Caco-2 (cell line): ENCODE measurements around the gene MUC15. TPM values are rescaled to one million over a fixed set of nuclear protein-coding genes. Genes with fewer than 3 reads are reported as not detected.

Source experiments
- BruUV-seq: library from RNA; stranded (reverse); fragments of 400-500 nt; replicated peaks from 2 replicates; lab custom pipeline; 2021; lab: Mats Ljungman, UMichigan
- CTCF ChIA-PET: fragments of 300-600 bp; sonication (Branson Sonifier 250); formaldehyde crosslinking; loops from one replicate; lab custom pipeline; 2022; ENCODE audit warnings: antibody characterized with exemption; lab: Charles Lee
- POLR2A ChIA-PET: fragments of 300-600 bp; sonication (Branson Sonifier 250); formaldehyde crosslinking; loops from one replicate; lab custom pipeline; 2022; ENCODE audit warnings: antibody characterized with exemption; lab: Charles Lee
- DNase-seq, 2 experiments: peaks; one replicate each; pipeline versions ENCODE4 v3.0.0 to v3.0.0-alpha.2; 2020 to 2022
- H3K27me3 ChIP-seq: replicated peaks from 2 replicates; pipeline ENCODE4 v1.6.0; 2011; ENCODE audit warnings: low read length; ENCODE audit not compliant: control insufficient read depth, insufficient read depth
- H3K36me3 ChIP-seq: 2 replicates; pipeline ENCODE4 v1.5.1; 2011; ENCODE audit warnings: low read length; ENCODE audit not compliant: control insufficient read depth, insufficient read depth
- H3K4me1 ChIP-seq: fragments of 250-450 bp; sonication (Bioruptor Pico); 2 replicates; pipeline ENCODE4 v1.5.1; 2020; ENCODE audit warnings: mild to moderate bottlenecking
- H3K4me3 ChIP-seq: 2 replicates; pipeline ENCODE4 v1.5.1; 2011; ENCODE audit warnings: low read depth, mild to moderate bottlenecking, control low read depth, low read length
- H3K9me3 ChIP-seq: fragments of 250-450 bp; sonication (Bioruptor Pico); 2 replicates; pipeline ENCODE4 v1.5.1; 2020; ENCODE audit warnings: mild to moderate bottlenecking, moderate library complexity
- H3K27ac Mint-ChIP-seq: one replicate; pipeline ENCODE4 v1.8.0; 2022; ENCODE audit warnings: mixed read lengths; ENCODE audit not compliant: unreplicated experiment
- H3K27me3 Mint-ChIP-seq: one replicate; pipeline ENCODE4 v1.8.0; 2022; ENCODE audit warnings: mixed read lengths; ENCODE audit not compliant: insufficient read depth, unreplicated experiment
- H3K36me3 Mint-ChIP-seq: one replicate; pipeline ENCODE4 v1.8.0; 2022; ENCODE audit warnings: mild to moderate bottlenecking, mixed read lengths; ENCODE audit not compliant: insufficient read depth, unreplicated experiment
- H3K4me1 Mint-ChIP-seq: one replicate; pipeline ENCODE4 v1.8.0; 2022; ENCODE audit warnings: low read depth, mixed read lengths; ENCODE audit not compliant: unreplicated experiment
- H3K4me3 Mint-ChIP-seq: one replicate; pipeline ENCODE4 v1.8.0; 2022; ENCODE audit warnings: mild to moderate bottlenecking, moderate library complexity, mixed read lengths; ENCODE audit not compliant: unreplicated experiment
- H3K9me3 Mint-ChIP-seq: one replicate; pipeline ENCODE4 v1.8.0; 2022; ENCODE audit warnings: mixed read lengths; ENCODE audit not compliant: unreplicated experiment
- CTCF ChIP-seq, 2 experiments: fragments of 200-600 bp in 1 of 2; IDR thresholded peaks; 1 replicate in 1 of 2; 2 replicates in 1 of 2; pipeline versions ENCODE4 v1.5.1 to v1.8.0; 2011 to 2022; ENCODE audit warnings: antibody characterized with exemption in 1 of 2, control low read depth in 1 of 2, inconsistent platforms in 1 of 2, low read depth in 1 of 2, low read length in 1 of 2, mild to moderate bottlenecking in 1 of 2, moderate library complexity in 1 of 2; ENCODE audit not compliant: insufficient read depth in 1 of 2, severe bottlenecking in 1 of 2, unreplicated experiment in 1 of 2
- intact Hi-C: fragments of 100-400 bp; cut with micrococcal nuclease; formaldehyde crosslinking; loops from one replicate; pipeline ENCODE4 v1.10.0; 2022; ENCODE audit not compliant: unreplicated experiment
- total RNA-seq: library from RNA; stranded (reverse); gene quantifications from 2 replicates; pipeline ENCODE4 v1.2.3, GENCODE V29; 2022

MUC15 gene
- total RNA-seq, 1 experiment from 2014 or later: 0.70 TPM

- Mint-ChIP-seq H3K27me3 (no peaks in the 10 kb centered on the region), H3K4me1 (no peaks in the 10 kb centered on the region), H3K4me3 (no peak overlapping the region), H3K9me3 (no peaks in the 10 kb centered on the region), H3K36me3 (no peaks in the 10 kb centered on the region), H3K27ac (no peak overlapping the region)
- intact Hi-C loops: no loop called here
- CTCF ChIA-PET: no interaction called here
- no peak overlapping the region for H3K4me3 ChIP-seq
- no peak for TF ChIP-seq CTCF (IDR thresholded peaks at IDR 0.05; ENCODE audit: insufficient read depth in 1 of 2, low read depth in 1 of 2, low read length in 1 of 2, severe bottlenecking in 1 of 2, unreplicated experiment in 1 of 2)
- H3K9me3 ChIP-seq: no peaks in the 10 kb centered on the region
- H3K36me3 ChIP-seq: no peaks in the 10 kb centered on the region
- no TSS peak for BruUV-seq
- DNase-seq: no peak
- H3K27me3 ChIP-seq: no peaks in the 10 kb centered on the region; the same call in 1 of the 2 replicates
- POLR2A ChIA-PET: no interaction called here
- H3K4me1 ChIP-seq: no peaks in the 10 kb centered on the region
Observed at GRCh38 chr11:26541870-26542269, 30.2 kb downstream of the MUC15 start.

GRCh38 chr11:26539517-26539916 is 32.5 kb downstream of the MUC15 start:
- H3K4me3 Mint-ChIP-seq: no peak overlapping the region
- H3K4me1 Mint-ChIP-seq: no peaks in the 10 kb centered on the region
- no peaks in the 10 kb centered on the region for H3K36me3 ChIP-seq
- no peak overlapping the region for H3K27ac Mint-ChIP-seq
- no peaks in the 10 kb centered on the region for H3K27me3 ChIP-seq
- H3K9me3 ChIP-seq: no peaks in the 10 kb centered on the region
- H3K27me3 Mint-ChIP-seq: no peaks in the 10 kb centered on the region
- H3K4me3 ChIP-seq: no peak overlapping the region
- no peaks in the 10 kb centered on the region for H3K4me1 ChIP-seq
- H3K36me3 Mint-ChIP-seq: no peaks in the 10 kb centered on the region
- no peak for DNase-seq
- no TSS peak for BruUV-seq
- intact Hi-C loops: no loop called here
- CTCF ChIA-PET: no interaction called here
- POLR2A ChIA-PET: no interaction called here
- H3K9me3 Mint-ChIP-seq: no peaks in the 10 kb centered on the region
- no peak for TF ChIP-seq CTCF (IDR thresholded peaks at IDR 0.05; ENCODE audit: insufficient read depth in 1 of 2, low read depth in 1 of 2, low read length in 1 of 2, severe bottlenecking in 1 of 2, unreplicated experiment in 1 of 2)

- intact Hi-C loops: no loop called here
- TF ChIP-seq CTCF (IDR thresholded peaks at IDR 0.05; ENCODE audit: insufficient read depth in 1 of 2, low read depth in 1 of 2, low read length in 1 of 2, severe bottlenecking in 1 of 2, unreplicated experiment in 1 of 2): no peak
Observed at GRCh38 chr11:26537341-26537740, 34.7 kb downstream of the MUC15 start.

More at GRCh38 chr11:26537341-26537740, 34.7 kb downstream of the MUC15 start:
- H3K27ac Mint-ChIP-seq: no peak overlapping the region
- no peaks in the 10 kb centered on the region for H3K36me3 Mint-ChIP-seq
- no TSS peak for BruUV-seq
- Histone ChIP-seq H3K36me3 (no peaks in the 10 kb centered on the region), H3K27me3 (no peaks in the 10 kb centered on the region), H3K9me3 (no peaks in the 10 kb centered on the region), H3K4me1 (no peaks in the 10 kb centered on the region), H3K4me3 (no peak overlapping the region)
- no peaks in the 10 kb centered on the region for H3K4me1 Mint-ChIP-seq
- no peak for DNase-seq
- H3K4me3 Mint-ChIP-seq: no peak overlapping the region
- no peaks in the 10 kb centered on the region for H3K9me3 Mint-ChIP-seq
- ChIA-PET POLR2A (no interaction called here), CTCF (no interaction called here)
- H3K27me3 Mint-ChIP-seq: no peaks in the 10 kb centered on the region
